Heart right ventricle (tissue), 16 donors: ENCODE results near the gene TGOLN2. TPM values are rescaled to one million over a fixed set of nuclear protein-coding genes. Genes with fewer than 3 reads are reported as not detected.
"Not testable (repeated sequence)": the region's sequence is repeated elsewhere in the genome, so short reads cannot be mapped to it uniquely, and the experiment has no call there.

Source experiments
- ATAC-seq, 8 donors: fragments of 200-7000 bp; cut with Tn5 transposase; one replicate each; pipeline ENCODE4 v1.9.1; 2020; ENCODE audit warnings: mild to moderate bottlenecking in 8 of 8, moderate library complexity in 8 of 8, moderate number of reproducible peaks in 1 of 8
- DNase-seq, 2 donors: peaks; one replicate each; pipeline ENCODE4 v3.0.0-alpha.2; 2020
- H3K27ac ChIP-seq, 10 donors: fragments of 200-600 bp; sonication (generic) in 2 of 10; one replicate each; pipeline versions ENCODE4 v1.5.0 to v1.8.0; 2020 to 2022; ENCODE audit warnings: mild to moderate bottlenecking in 3 of 10
- H3K27me3 ChIP-seq, 7 donors: fragments of 200-600 bp; one replicate each; pipeline ENCODE4 v1.8.0; 2021 to 2022; ENCODE audit warnings: mild to moderate bottlenecking in 2 of 7
- H3K36me3 ChIP-seq, 9 donors: fragments of 200-600 bp; sonication (generic) in 1 of 9; one replicate each; pipeline versions ENCODE4 v1.5.0 to v1.8.0; 2020 to 2022; ENCODE audit warnings: mild to moderate bottlenecking in 2 of 9
- H3K4me1 ChIP-seq, 9 donors: fragments of 200-600 bp; sonication (generic) in 1 of 9; one replicate each; pipeline versions ENCODE4 v1.5.0 to v1.8.0; 2020 to 2022; ENCODE audit warnings: mild to moderate bottlenecking in 4 of 9
- H3K4me3 ChIP-seq, 10 donors: fragments of 200-600 bp; sonication (generic) in 2 of 10; one replicate each; pipeline versions ENCODE4 v1.5.0 to v1.8.0; 2020 to 2022; ENCODE audit warnings: mild to moderate bottlenecking in 7 of 10, moderate library complexity in 2 of 10
- H3K9me3 ChIP-seq, 11 donors: fragments of 200-600 bp in 10 of 11; sonication (generic) in 2 of 11; one replicate each; pipeline versions ENCODE4 v1.5.0 to v1.8.0; 2013 to 2022; ENCODE audit warnings: mild to moderate bottlenecking in 2 of 11, control low read depth in 1 of 11, moderate library complexity in 1 of 11
- CTCF ChIP-seq, 9 donors: fragments of 200-600 bp; sonication (generic) in 2 of 9; IDR thresholded peaks; one replicate each; pipeline versions ENCODE4 v1.5.0 to v1.8.0; 2021 to 2022; ENCODE audit warnings: antibody characterized with exemption in 9 of 9, mild to moderate bottlenecking in 5 of 9, moderate library complexity in 1 of 9
- WGBS, 2 donors: extraction: QIAGEN DNeasy Blood & Tissue Kit; methylation state at CpG; one replicate each; pipeline ENCODE4 v1.1.7; 2013; ENCODE audit warnings: inconsistent platforms in 1 of 2; 5-methylcytosine and 5-hydroxymethylcytosine counted together
- intact Hi-C, 10 donors: fragments of 100-400 bp; cut with DNase I; formaldehyde crosslinking; loops; one replicate each; pipeline versions ENCODE4 v1.11.1 to v1.14.2; 2022
- polyA plus RNA-seq, 2 donors: library from polyadenylated mRNA; stranded (reverse); fragments of 200-250 nt; gene quantifications; one replicate each; pipeline ENCODE4 v1.2.3, GENCODE V29; 2013
- total RNA-seq, 10 donors: library from RNA; stranded (reverse); fragmentation: NEBNext Ultra II Directional in 3 of 10; extraction: Animal tissue kit (Norgen Biotek cat#: 25700) in 3 of 10; gene quantifications; one replicate each; pipeline versions ENCODE4 v1.2.1 to v1.2.4, GENCODE V29; 2021 to 2023
- donor health status: Arrhythmogenic right ventricular cardiomyopathy.
- donor health status: ischemic (EF 13 %, LVEDD 7.1; RV severe dilation, severe dysfunction).
- donor health status: healthy with polysubstance abuse.
- donor health status: DM: no; HTN: yes; CAD: no.
- donor health status: DM: no; HTN: no; CAD: no.
- donor health status: ischemic (EF 25% LVEDD 6.9; RV normal size, moderate dysfunction).
- donor health status: ischemic (EF 25% LVEDD 5.7; RV mildly dilated, moderate dysfunction).
- donor health status: healthy.
- donor health status: DM: yes; HTN: yes; CAD: no.
- donor health status: Ischemic cardiomyopathy.
- donor health status: ischemic (EF 35%, LVEDD 5.7; RV mildly dilated, moderate dysfunction).
- donor health status: nonischemic (EF 11% LVEDD 7.7; RV severe dilation, severe dysfunction).
- donor health status: DM: yes; HTN: yes; CAD: no.
- donor health status: PGD.
- donor health status: ischemic (EF 29% LVEDD 5.4; RV normal size, mild dysfunction).
- donor health status: nonischemic (EF 23%, LVEDD 6.1; RV moderate dilation, normal function).

The TGOLN2 gene
- total and polyA plus RNA-seq, 12 donors = 12.1 to 99.9 (median 72.4) TPM

- H3K9me3 ChIP-seq = no peaks in the 10 kb centered on the region
- H3K36me3 ChIP-seq = peaks cover 0 to 62% (median 18%) of the 10 kb centered on the region in 9 donors
- peak within 1 kb of the TSS; percentile 52 to 87 (median 68) for H3K4me3 ChIP-seq
- DNase-seq (peak; percentile 93 to 100), ATAC-seq (peak; percentile 97 to 99 (median 98))
- TF ChIP-seq CTCF (IDR thresholded peaks at IDR 0.05) = peak in 2 of 9 donors; percentile 8 to 13
- H3K4me1 ChIP-seq = peaks cover 0 to 46% (median 22%) of the 10 kb centered on the region in 9 donors
- 0 to 1% methylated on average over 42 of the region's 42 CpGs for WGBS, 2 donors
- intact Hi-C loops = loop anchor here in 2 of 10 donors (1.0 to 5.0 kb wide), 2 partner anchors 26 to 183 kb away; partner anchors contain the start of gene MAT2A (in 1 of the 2)
- peak within 1 kb of the TSS; percentile 38 to 92 (median 90) for H3K27ac ChIP-seq
- H3K27me3 ChIP-seq = no peaks in the 10 kb centered on the region
These were observed 26.7 kb upstream of the TGOLN2 start, which contains the start of the genes ELMOD3 and RETSAT for GRCh38 chr2:85354286-85355072. ELMOD3 (plus strand) TSS chr2:85354769; CDS start chr2:85357199, 2,430 bp downstream. RETSAT (minus strand) TSS chr2:85354528; CDS start chr2:85354507, 21 bp downstream.

- Histone ChIP-seq H3K9me3 (no peaks in the 10 kb centered on the region), H3K36me3 (peaks cover 0 to 62% (median 23%) of the 10 kb centered on the region in 9 donors), H3K27me3 (no peaks in the 10 kb centered on the region), H3K4me1 (peaks cover 0 to 46% (median 22%) of the 10 kb centered on the region in 9 donors), H3K27ac (peak overlapping the region; percentile 38 to 92 (median 90)), H3K4me3 (peak overlapping the region; percentile 52 to 87 (median 68))
- ATAC-seq (peak; percentile 8 to 74 (median 52)), DNase-seq (peak; percentile 45 to 56)
- no peak for TF ChIP-seq CTCF (IDR thresholded peaks at IDR 0.05)
- intact Hi-C loops = loop anchor here in 1 of 10 donors (1.0 kb wide), 1 partner anchor 26 kb away; no protein-coding TSS in a partner anchor
- 12 to 21% methylated on average over 16 of the region's 16 CpGs for WGBS, 2 donors
These were observed 26.1 kb upstream of the TGOLN2 start for GRCh38 chr2:85353876-85354285.

- no peak for TF ChIP-seq CTCF (IDR thresholded peaks at IDR 0.05)
- Histone ChIP-seq H3K27ac (no peak overlapping the region), H3K9me3 (no peaks in the 10 kb centered on the region), H3K36me3 (peaks cover 0 to 94% (median 42%) of the 10 kb centered on the region in 9 donors), H3K4me3 (no peak overlapping the region), H3K27me3 (no peaks in the 10 kb centered on the region), H3K4me1 (peaks cover 0 to 2% (median 0%) of the 10 kb centered on the region in 9 donors)
- DNase-seq = no peak
- intact Hi-C loops = no loop called here
- 66 to 77% methylated on average over 3 of the region's 3 CpGs for WGBS, 2 donors
- no peak for ATAC-seq
These were observed 19.8 kb upstream of the TGOLN2 start for GRCh38 chr2:85347599-85347998.

GRCh38 chr2:85344356-85344954 is 16.7 kb upstream of the TGOLN2 start:
- Histone ChIP-seq H3K27ac (no peak overlapping the region), H3K36me3 (peaks cover 0 to 80% (median 23%) of the 10 kb centered on the region in 9 donors), H3K9me3 (no peaks in the 10 kb centered on the region), H3K27me3 (no peaks in the 10 kb centered on the region), H3K4me3 (no peak overlapping the region), H3K4me1 (no peaks in the 10 kb centered on the region)
- 90 to 92% methylated on average over 14 of the region's 14 CpGs for WGBS, 2 donors
- DNase-seq = no peak
- TF ChIP-seq CTCF (IDR thresholded peaks at IDR 0.05) = no peak
- intact Hi-C loops = no loop called here
- no peak for ATAC-seq

GRCh38 chr2:85343207-85343895 is 15.6 kb upstream of the TGOLN2 start:
- not testable (repeated sequence) for H3K27me3 ChIP-seq, H3K4me1 ChIP-seq, DNase-seq, H3K4me3 ChIP-seq, H3K9me3 ChIP-seq, H3K27ac ChIP-seq
- H3K36me3 ChIP-seq = peaks cover 0 to 69% (median 19%) of the 10 kb centered on the region in 9 donors
- peak in 4 of 8 donors; percentile 9 to 59 (median 34) for ATAC-seq
- intact Hi-C loops = loop anchor here in 4 of 10 donors (1.0 to 2.0 kb wide), 3 partner anchors 26 to 29 kb away; no protein-coding TSS in a partner anchor
- WGBS, 2 donors = 93 to 96% methylated on average over 10 of the region's 10 CpGs
